Stimulated activated naive CD8-positive, alpha-beta T cell treated with anti-CD3 and anti-CD28 coated beads, Interleukin-15, Interleukin-2, amounts not matched to agents 100 ng/mL and 50 ng/mL, for 24 hours (primary cell): Measurements from ENCODE around the gene ACBD6.
"Not testable (repeated sequence)": the region's sequence is repeated elsewhere in the genome, so short reads cannot be mapped to it uniquely, and the experiment has no call there.

Experiments
- H3K27ac Mint-ChIP-seq: one replicate; pipeline ENCODE4 v1.8.0; 2021; ENCODE audit warnings: mild to moderate bottlenecking, mixed read lengths
- H3K27me3 Mint-ChIP-seq: one replicate; pipeline ENCODE4 v1.8.0; 2021; ENCODE audit warnings: mixed read lengths
- H3K36me3 Mint-ChIP-seq: one replicate; pipeline ENCODE4 v1.8.0; 2021; ENCODE audit warnings: low read depth, mixed read lengths
- H3K4me1 Mint-ChIP-seq: one replicate; pipeline ENCODE4 v1.8.0; 2021; ENCODE audit warnings: low read depth, mixed read lengths
- H3K4me3 Mint-ChIP-seq: one replicate; pipeline ENCODE4 v1.8.0; 2021; ENCODE audit warnings: mild to moderate bottlenecking, mixed read lengths
- H3K9me3 Mint-ChIP-seq: one replicate; pipeline ENCODE4 v1.8.0; 2021; ENCODE audit warnings: mixed read lengths

Gene ACBD6

GRCh38 chr1:180484490-180484889 is 17.9 kb downstream of the ACBD6 start:
- Mint-ChIP-seq H3K27ac (no peak overlapping the region), H3K4me1 (peaks cover 7% of the 10 kb centered on the region), H3K27me3 (no peaks in the 10 kb centered on the region), H3K36me3 (peaks cover 32% of the 10 kb centered on the region), H3K4me3 (no peak overlapping the region), H3K9me3 (no peaks in the 10 kb centered on the region)

- H3K36me3 Mint-ChIP-seq: peaks cover 33% of the 10 kb centered on the region
- no peak overlapping the region for H3K4me3 Mint-ChIP-seq
- no peaks in the 10 kb centered on the region for H3K9me3 Mint-ChIP-seq
- no peaks in the 10 kb centered on the region for H3K27me3 Mint-ChIP-seq
- H3K4me1 Mint-ChIP-seq: peaks cover 7% of the 10 kb centered on the region
- H3K27ac Mint-ChIP-seq: no peak overlapping the region
These were observed 19.7 kb downstream of the ACBD6 start for GRCh38 chr1:180482425-180483275.

GRCh38 chr1:180470031-180470430 is 32.3 kb downstream of the ACBD6 start:
- H3K36me3 Mint-ChIP-seq: peaks cover 48% of the 10 kb centered on the region
- no peaks in the 10 kb centered on the region for H3K27me3 Mint-ChIP-seq
- no peaks in the 10 kb centered on the region for H3K4me1 Mint-ChIP-seq
- H3K27ac Mint-ChIP-seq: no peak overlapping the region
- peaks cover 3% of the 10 kb centered on the region for H3K9me3 Mint-ChIP-seq
- no peak overlapping the region for H3K4me3 Mint-ChIP-seq

GRCh38 chr1:180468311-180468710 is 34.1 kb downstream of the ACBD6 start:
- H3K4me1 Mint-ChIP-seq: no peaks in the 10 kb centered on the region

GRCh38 chr1:180462102-180462501 is 40.3 kb downstream of the ACBD6 start:
- no peak overlapping the region for H3K27ac Mint-ChIP-seq
- peaks cover 14% of the 10 kb centered on the region for H3K4me1 Mint-ChIP-seq
- H3K9me3 Mint-ChIP-seq: peaks cover 39% of the 10 kb centered on the region
- H3K27me3 Mint-ChIP-seq: no peaks in the 10 kb centered on the region
- no peak overlapping the region for H3K4me3 Mint-ChIP-seq
- H3K36me3 Mint-ChIP-seq: peaks cover 73% of the 10 kb centered on the region

More at GRCh38 chr1:180468311-180468710, 34.1 kb downstream of the ACBD6 start:
- H3K36me3 Mint-ChIP-seq: peaks cover 63% of the 10 kb centered on the region
- no peaks in the 10 kb centered on the region for H3K27me3 Mint-ChIP-seq
- H3K4me3 Mint-ChIP-seq: no peak overlapping the region
- peaks cover 12% of the 10 kb centered on the region for H3K9me3 Mint-ChIP-seq
- H3K27ac Mint-ChIP-seq: no peak overlapping the region

GRCh38 chr1:180461682-180462081 is 40.7 kb downstream of the ACBD6 start:
- not testable (repeated sequence) for H3K27ac Mint-ChIP-seq, H3K27me3 Mint-ChIP-seq, H3K4me3 Mint-ChIP-seq
- Mint-ChIP-seq H3K36me3 (peaks cover 74% of the 10 kb centered on the region), H3K4me1 (peaks cover 14% of the 10 kb centered on the region), H3K9me3 (peaks cover 39% of the 10 kb centered on the region)

- Mint-ChIP-seq H3K27me3 (no peaks in the 10 kb centered on the region), H3K9me3 (peaks cover 27% of the 10 kb centered on the region), H3K27ac (no peak overlapping the region), H3K4me3 (no peak overlapping the region), H3K4me1 (peaks cover 14% of the 10 kb centered on the region), H3K36me3 (peaks cover 78% of the 10 kb centered on the region)
These were observed 43.6 kb downstream of the ACBD6 start for GRCh38 chr1:180458807-180459206.

- Mint-ChIP-seq H3K27ac (no peak overlapping the region), H3K4me1 (peaks cover 17% of the 10 kb centered on the region), H3K36me3 (peaks cover 75% of the 10 kb centered on the region), H3K27me3 (no peaks in the 10 kb centered on the region), H3K4me3 (no peak overlapping the region), H3K9me3 (peaks cover 21% of the 10 kb centered on the region)
These were observed 46.2 kb downstream of the ACBD6 start for GRCh38 chr1:180456191-180456590.

- Mint-ChIP-seq H3K9me3 (peaks cover 17% of the 10 kb centered on the region), H3K27me3 (no peaks in the 10 kb centered on the region), H3K27ac (peak overlapping the region; percentile 23), H3K4me3 (no peak overlapping the region), H3K4me1 (peaks cover 15% of the 10 kb centered on the region), H3K36me3 (peaks cover 56% of the 10 kb centered on the region)
These were observed 50.9 kb downstream of the ACBD6 start for GRCh38 chr1:180451504-180451903.

- Mint-ChIP-seq H3K9me3 (peaks cover 4% of the 10 kb centered on the region), H3K27me3 (no peaks in the 10 kb centered on the region), H3K27ac (no peak overlapping the region), H3K36me3 (peaks cover 27% of the 10 kb centered on the region), H3K4me3 (no peak overlapping the region), H3K4me1 (no peaks in the 10 kb centered on the region)
These were observed 57.9 kb downstream of the ACBD6 start for GRCh38 chr1:180444522-180444921.

- Mint-ChIP-seq H3K27ac (no peak overlapping the region), H3K36me3 (peaks cover 50% of the 10 kb centered on the region), H3K27me3 (no peaks in the 10 kb centered on the region), H3K4me3 (no peak overlapping the region), H3K4me1 (no peaks in the 10 kb centered on the region), H3K9me3 (peaks cover 4% of the 10 kb centered on the region)
These were observed 62.0 kb downstream of the ACBD6 start for GRCh38 chr1:180440335-180440734.

GRCh38 chr1:180435566-180435965 is 66.8 kb downstream of the ACBD6 start:
- H3K9me3 Mint-ChIP-seq: no peaks in the 10 kb centered on the region
- peaks cover 50% of the 10 kb centered on the region for H3K36me3 Mint-ChIP-seq

GRCh38 chr1:180433873-180434272 is 68.5 kb downstream of the ACBD6 start:
- Mint-ChIP-seq H3K4me1 (peaks cover 13% of the 10 kb centered on the region), H3K27me3 (no peaks in the 10 kb centered on the region), H3K9me3 (no peaks in the 10 kb centered on the region), H3K36me3 (peaks cover 57% of the 10 kb centered on the region), H3K4me3 (no peak overlapping the region), H3K27ac (no peak overlapping the region)

More at GRCh38 chr1:180435566-180435965, 66.8 kb downstream of the ACBD6 start:
- H3K27ac Mint-ChIP-seq: no peak overlapping the region
- peaks cover 8% of the 10 kb centered on the region for H3K4me1 Mint-ChIP-seq
- H3K27me3 Mint-ChIP-seq: no peaks in the 10 kb centered on the region
- no peak overlapping the region for H3K4me3 Mint-ChIP-seq

- Mint-ChIP-seq H3K4me3 (no peak overlapping the region), H3K9me3 (no peaks in the 10 kb centered on the region), H3K27ac (no peak overlapping the region), H3K27me3 (no peaks in the 10 kb centered on the region), H3K36me3 (peaks cover 56% of the 10 kb centered on the region), H3K4me1 (peaks cover 14% of the 10 kb centered on the region)
These were observed 70.7 kb downstream of the ACBD6 start for GRCh38 chr1:180431683-180432082.

- H3K36me3 Mint-ChIP-seq: peaks cover 36% of the 10 kb centered on the region
- H3K9me3 Mint-ChIP-seq: no peaks in the 10 kb centered on the region
- no peak overlapping the region for H3K27ac Mint-ChIP-seq
- no peak overlapping the region for H3K4me3 Mint-ChIP-seq
- no peaks in the 10 kb centered on the region for H3K27me3 Mint-ChIP-seq
- H3K4me1 Mint-ChIP-seq: peaks cover 19% of the 10 kb centered on the region
These were observed 73.3 kb downstream of the ACBD6 start for GRCh38 chr1:180428782-180429695.
